GM19328 (cell line): ENCODE data around the gene UBE2D3.

Experiments
- ATAC-seq: cut with Tn5 transposase; IDR thresholded peaks from one replicate; pipeline ENCODE4 v1.9.1; 2021; ENCODE audit warnings: mild to moderate bottlenecking, moderate library complexity; ENCODE audit not compliant: unreplicated experiment

The UBE2D3 gene

DNA sequence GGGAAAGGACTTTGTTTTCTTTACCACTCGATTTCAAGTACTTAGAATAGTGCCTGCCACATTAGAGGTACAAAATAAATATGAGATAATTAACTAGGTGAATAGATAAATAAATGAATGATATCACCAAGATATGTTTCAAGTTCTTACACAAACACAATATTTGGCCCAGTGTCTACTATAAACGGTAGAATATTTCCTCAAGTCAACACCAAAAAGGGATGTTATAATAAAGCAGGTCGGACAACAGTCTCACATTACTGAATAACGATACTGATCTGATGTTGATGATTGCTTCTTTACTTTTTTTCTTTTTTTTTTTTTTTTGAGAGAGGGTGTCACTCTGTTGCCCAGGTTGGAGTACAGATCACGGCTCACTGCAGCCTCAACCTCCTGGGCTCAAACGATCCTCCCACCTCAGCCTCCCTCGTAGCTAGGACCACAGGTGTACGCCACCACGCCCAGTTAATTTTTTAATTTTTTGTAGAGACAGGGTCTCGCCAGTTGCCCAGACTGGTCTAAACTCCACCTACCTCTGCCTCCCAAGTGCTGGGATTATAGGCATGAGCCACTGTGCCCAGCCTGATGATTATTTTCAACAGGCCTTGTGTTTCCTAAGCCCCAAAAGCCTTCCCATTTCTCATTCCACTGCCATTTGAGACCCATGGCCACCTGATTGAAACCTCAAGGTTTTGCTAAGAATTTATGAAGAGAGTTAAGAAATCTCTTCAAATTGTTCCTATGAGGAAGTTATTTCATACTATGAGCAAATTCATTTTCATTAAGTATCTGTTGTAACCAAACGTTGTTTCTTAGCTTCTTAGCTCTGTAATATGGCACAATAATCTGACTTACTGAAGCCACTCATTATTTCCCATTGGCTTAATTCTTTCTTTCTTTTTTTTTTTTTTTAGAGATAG, 68.8 kb downstream of the UBE2D3 start:
- no peak for ATAC-seq

DNA sequence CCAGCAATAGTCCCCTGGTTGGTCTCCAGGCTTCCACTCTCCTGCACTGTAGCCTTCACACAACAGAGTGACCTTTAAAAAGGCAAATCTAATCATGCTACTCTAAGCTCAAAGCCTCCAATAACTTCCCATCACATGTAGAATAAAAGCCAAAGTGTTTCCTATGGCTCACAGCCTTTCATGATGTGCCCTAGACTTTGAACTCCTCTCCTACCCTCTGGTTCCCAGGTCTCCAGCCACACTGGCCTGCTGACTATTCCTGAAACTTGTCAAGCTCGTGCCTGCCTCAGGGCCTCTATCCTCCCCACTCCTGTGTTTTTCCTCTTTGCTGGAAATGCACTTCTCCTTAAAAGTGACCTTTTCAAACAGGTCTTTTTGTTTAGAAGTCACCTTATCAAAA, 69.7 kb downstream of the UBE2D3 start:
- no peak for ATAC-seq

GRCh38 chr4:102754044-102754443, 73.3 kb downstream of the UBE2D3 start:
- ATAC-seq = no peak

DNA sequence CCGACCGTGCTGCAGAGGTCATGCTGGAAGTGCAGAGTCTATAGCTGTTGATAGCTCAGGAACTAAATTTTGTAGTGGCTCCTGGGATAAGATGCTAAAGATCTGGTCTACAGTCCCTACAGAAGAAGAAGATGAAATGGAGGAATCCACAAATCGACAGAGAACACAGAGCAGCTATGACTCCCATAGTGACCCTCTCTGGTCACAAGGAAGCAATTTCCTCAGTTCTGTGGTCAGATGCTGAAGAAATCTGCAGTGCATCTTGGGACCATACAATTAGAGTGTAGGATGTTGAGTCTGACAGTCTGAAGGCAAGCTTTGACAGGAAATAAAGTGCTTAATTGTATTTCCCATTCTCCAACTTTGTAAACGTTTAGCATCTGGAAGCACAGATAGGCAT, 75.4 kb downstream of the UBE2D3 start:
- no peak for ATAC-seq
